HCT116 (cell line): ENCODE data around the gene KCNJ10. TPM values are rescaled to one million over a fixed set of nuclear protein-coding genes. Genes with fewer than 3 reads are reported as not detected.

Source experiments
- ATAC-seq: fragments of 200-7000 bp; cut with Tn5 transposase; 2 replicates; pipeline ENCODE4 v1.9.1; 2020; ENCODE audit warnings: mild to moderate bottlenecking, moderate library complexity
- BruUV-seq: library from RNA; stranded (reverse); fragments of 400-500 nt; replicated peaks from 2 replicates; lab custom pipeline; 2021; lab: Mats Ljungman, UMichigan
- CTCF ChIA-PET: fragments of 300-600 bp; sonication (Branson Sonifier 250); formaldehyde crosslinking; loops from one replicate; lab custom pipeline; 2021; ENCODE audit warnings: antibody characterized with exemption; lab: Charles Lee
- POLR2A ChIA-PET: fragments of 300-600, 350-600 bp; sonication (Branson Sonifier 250); formaldehyde crosslinking; loops from one replicate; lab custom pipeline; 2021; ENCODE audit warnings: antibody characterized with exemption; lab: Charles Lee
- RAD21 ChIA-PET, 2 experiments: fragments of 300-600 bp; sonication (Branson Sonifier 250); formaldehyde crosslinking; loops; one replicate each; lab custom pipeline; 2023; ENCODE audit warnings: low total read pairs in 2 of 2; ENCODE audit not compliant: uncharacterized antibody in 2 of 2, unreplicated experiment in 2 of 2, low non-redundant PET in 1 of 2; lab: Charles Lee
- DNase-seq: peaks from one replicate; pipeline ENCODE4 v3.0.0-alpha.2; 2010; ENCODE audit warnings: low read depth, low spot score
- H2AFZ ChIP-seq: fragments of 200-600 bp; shearing (Covaris generic), sonication (generic); 2 replicates; pipeline ENCODE4 v1.6.1; 2017; ENCODE audit warnings: low read depth, mixed run types, mixed read lengths, antibody characterized with exemption, low read length; ENCODE audit not compliant: poor library complexity, severe bottlenecking
- H3K27ac ChIP-seq: 2 replicates; pipeline ENCODE4 v1.5.1; 2012; ENCODE audit warnings: low read depth, low read length
- H3K27me3 ChIP-seq: fragments of 200-600 bp; sonication (generic); 2 replicates; pipeline ENCODE4 v1.6.1; 2016; ENCODE audit warnings: mixed run types, low read length, mixed read lengths; ENCODE audit not compliant: insufficient read depth
- H3K36me3 ChIP-seq, 2 experiments: fragments of 200-500 bp in 1 of 2; fragments of 200-600 bp in 1 of 2; sonication (Bioruptor generic) in 1 of 2; sonication (generic) in 1 of 2; 2 replicates each; pipeline versions ENCODE4 v1.5.1 to v1.6.1; 2014 to 2016; ENCODE audit warnings: low read length in 2 of 2, inconsistent platforms in 1 of 2, mixed read lengths in 1 of 2, mixed run types in 1 of 2; ENCODE audit not compliant: insufficient read depth in 2 of 2, control insufficient read depth in 1 of 2
- H3K4me1 ChIP-seq, 2 experiments: fragments of 200-600 bp in 1 of 2; sonication (generic) in 1 of 2; 2 replicates each; pipeline versions ENCODE4 v1.5.1 to v1.6.1; 2012 to 2017; ENCODE audit warnings: low read length in 2 of 2, inconsistent platforms in 1 of 2, mild to moderate bottlenecking in 1 of 2, mixed read lengths in 1 of 2, mixed run types in 1 of 2, moderate library complexity in 1 of 2; ENCODE audit not compliant: insufficient read depth in 2 of 2, control insufficient read depth in 1 of 2
- H3K4me2 ChIP-seq: fragments of 200-600 bp; sonication (generic); 2 replicates; pipeline ENCODE4 v1.6.1; 2017; ENCODE audit warnings: mixed run types, low read length, mixed read lengths
- H3K4me3 ChIP-seq, 2 experiments: fragments of 200-600 bp in 1 of 2; sonication (generic) in 1 of 2; replicated peaks in 1 of 2; 2 replicates each; pipeline ENCODE4 v1.5.1; 2011 to 2016; ENCODE audit warnings: low read length in 2 of 2, control low read depth in 1 of 2, low read depth in 1 of 2, mild to moderate bottlenecking in 1 of 2, mixed read lengths in 1 of 2, mixed run types in 1 of 2
- H3K79me2 ChIP-seq: fragments of 200-600 bp; sonication (generic); 2 replicates; pipeline ENCODE4 v1.6.1; 2017; ENCODE audit warnings: mild to moderate bottlenecking, mixed run types, low read length, moderate library complexity, mixed read lengths; ENCODE audit not compliant: insufficient read depth
- H3K9ac ChIP-seq: fragments of 200-600 bp; sonication (generic); 2 replicates; pipeline ENCODE4 v1.6.1; 2016; ENCODE audit warnings: low read length, mixed read lengths
- H3K9me2 ChIP-seq: fragments of 200-600 bp; sonication (generic), shearing (Covaris generic); 2 replicates; pipeline ENCODE4 v1.6.1; 2017; ENCODE audit warnings: mixed run types, mild to moderate bottlenecking, moderate library complexity; ENCODE audit not compliant: insufficient read depth
- H3K9me3 ChIP-seq, 2 experiments: fragments of 200-500 bp in 1 of 2; fragments of 200-600 bp in 1 of 2; sonication (Bioruptor generic) in 1 of 2; sonication (generic) in 1 of 2; 2 replicates each; pipeline ENCODE4 v1.6.1; 2014 to 2017; ENCODE audit warnings: low read length in 2 of 2, mixed read lengths in 2 of 2, inconsistent platforms in 1 of 2, low read depth in 1 of 2, mild to moderate bottlenecking in 1 of 2, mixed run types in 1 of 2, moderate library complexity in 1 of 2; ENCODE audit not compliant: control insufficient read depth in 1 of 2, insufficient read depth in 1 of 2
- H4K20me1 ChIP-seq: fragments of 200-600 bp; sonication (generic), shearing (Covaris generic); 2 replicates; pipeline ENCODE4 v1.6.1; 2017; ENCODE audit warnings: mixed run types, mild to moderate bottlenecking, moderate library complexity; ENCODE audit not compliant: insufficient read depth
- CBX3 ChIP-seq: IDR thresholded peaks from 2 replicates; pipeline ENCODE4 v1.6.1; 2012; ENCODE audit warnings: low read depth
- EGR1 ChIP-seq: IDR thresholded peaks from 2 replicates; pipeline ENCODE4 v1.6.1; 2012; ENCODE audit warnings: low read depth
- ELF1 ChIP-seq: IDR thresholded peaks from 2 replicates; pipeline ENCODE4 v1.6.1; 2012; ENCODE audit warnings: low read depth, borderline replicate concordance
- EZH2 ChIP-seq: fragments of 200-600 bp; sonication (generic); IDR thresholded peaks from 2 replicates; pipeline ENCODE4 v1.6.1; 2017; ENCODE audit warnings: antibody characterized with exemption, mixed run types
- EZH2phosphoT487 ChIP-seq: fragments of 200-600 bp; IDR thresholded peaks from 2 replicates; pipeline ENCODE4 v1.6.1; 2018; ENCODE audit warnings: antibody characterized with exemption, borderline replicate concordance
- FOSL1 ChIP-seq: IDR thresholded peaks from 2 replicates; pipeline ENCODE4 v1.6.1; 2012; ENCODE audit warnings: low read depth
- JUND ChIP-seq: IDR thresholded peaks from 2 replicates; pipeline ENCODE4 v1.6.1; 2012
- POLR2A ChIP-seq: IDR thresholded peaks from 2 replicates; pipeline ENCODE4 v1.7.0; 2011; ENCODE audit warnings: borderline replicate concordance; ENCODE audit not compliant: insufficient read depth, insufficient read length; ENCODE audit errors: extremely low read depth
- POLR2AphosphoS5 ChIP-seq: IDR thresholded peaks from 2 replicates; pipeline ENCODE4 v1.6.1; 2011; ENCODE audit warnings: mild to moderate bottlenecking, low read depth, low read length, moderate library complexity
- RAD21 ChIP-seq: IDR thresholded peaks from 2 replicates; pipeline ENCODE4 v1.6.1; 2012; ENCODE audit warnings: low read depth, mild to moderate bottlenecking
- REST ChIP-seq: IDR thresholded peaks from 2 replicates; pipeline ENCODE4 v1.6.1; 2012; ENCODE audit warnings: low read depth
- SP1 ChIP-seq: IDR thresholded peaks from 2 replicates; pipeline ENCODE4 v1.6.1; 2012; ENCODE audit warnings: low read depth
- SRF ChIP-seq: IDR thresholded peaks from 2 replicates; pipeline ENCODE4 v1.6.1; 2012; ENCODE audit warnings: low read depth
- TCF7L2 ChIP-seq: IDR thresholded peaks from 2 replicates; pipeline ENCODE4 v1.7.0; 2011; ENCODE audit warnings: borderline replicate concordance, inconsistent platforms; ENCODE audit not compliant: insufficient read depth, insufficient read length; ENCODE audit errors: extremely low read depth
- intact Hi-C: fragments of 100-400 bp; cut with micrococcal nuclease; formaldehyde crosslinking; loops from 2 replicates; pipeline ENCODE4 v1.10.0; 2022
- total RNA-seq: library from RNA; stranded (reverse); gene quantifications from one replicate; pipeline ENCODE4 v1.2.1, GENCODE V29; 2021; ENCODE audit not compliant: unreplicated experiment
- TF ChIP-seq, protein P1 (sequence below): IDR thresholded peaks from 2 replicates; pipeline ENCODE4 v1.6.1; 2011; ENCODE audit warnings: mild to moderate bottlenecking, low read length, moderate library complexity; ENCODE audit not compliant: insufficient replicate concordance; ENCODE audit errors: extremely low read depth

Gene KCNJ10
- total RNA-seq, 1 experiment from 2014 or later: 0.57 TPM

DNA sequence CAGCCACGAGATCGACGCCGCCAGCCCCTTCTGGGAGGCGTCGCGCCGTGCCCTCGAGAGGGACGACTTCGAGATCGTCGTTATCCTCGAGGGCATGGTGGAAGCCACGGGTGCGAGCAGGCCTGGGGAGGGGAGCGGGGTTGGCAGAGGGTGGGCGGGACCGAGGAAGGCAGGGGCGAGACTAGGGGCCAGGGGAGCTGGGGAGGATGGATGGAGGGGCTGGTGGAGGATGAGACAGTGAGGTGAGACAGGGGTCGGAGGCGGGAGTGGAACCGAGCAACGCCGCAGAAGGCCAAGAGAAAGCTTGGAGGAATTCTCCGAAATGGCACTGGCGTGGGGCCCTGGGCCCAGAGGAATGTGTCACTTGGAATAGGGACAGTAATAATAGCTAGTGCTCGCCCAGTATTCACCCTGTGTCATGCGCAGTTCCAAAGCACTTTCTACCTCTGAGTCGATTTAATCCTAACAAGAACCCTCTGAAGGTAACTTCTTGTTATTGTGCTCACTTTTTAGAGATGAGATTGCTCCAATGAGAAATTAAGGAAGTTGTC lies 14.9 kb upstream of the KCNJ10 start:
- CTCF ChIA-PET: interaction anchor here (1.0 to 3.8 kb wide), 11 partner anchors 9 to 323 kb away, joined by 3 to 30 read pairs (median 10); partner anchors contain the start of gene IGSF8
- ATAC-seq (no peak), DNase-seq (no peak)
- POLR2A ChIA-PET: no interaction called here
- no peak overlapping the region for H3K27ac ChIP-seq
- H3K4me2 ChIP-seq: no peak overlapping the region
- no peaks in the 10 kb centered on the region for H3K36me3 ChIP-seq
- H2AFZ ChIP-seq: no peak overlapping the region
- H4K20me1 ChIP-seq: no peaks in the 10 kb centered on the region
- RAD21 ChIA-PET: no interaction called here
- intact Hi-C loops: no loop called here
- no peak overlapping the region for H3K4me3 ChIP-seq
- no peaks in the 10 kb centered on the region for H3K79me2 ChIP-seq
- peaks cover 19% of the 10 kb centered on the region for H3K27me3 ChIP-seq
- no peak overlapping the region for H3K9ac ChIP-seq
- no peaks in the 10 kb centered on the region; a peak in 1 of 4 replicates for H3K4me1 ChIP-seq
- no peak for TF ChIP-seq REST
- TF ChIP-seq RAD21: no peak
- TF ChIP-seq FOSL1: no peak
- no peak for TF ChIP-seq SP1
- no peak for TF ChIP-seq EZH2phosphoT487
- TF ChIP-seq EGR1: no peak
- TF ChIP-seq EZH2: no peak
- TF ChIP-seq CBX3: no peak
- TF ChIP-seq, protein P1, sequence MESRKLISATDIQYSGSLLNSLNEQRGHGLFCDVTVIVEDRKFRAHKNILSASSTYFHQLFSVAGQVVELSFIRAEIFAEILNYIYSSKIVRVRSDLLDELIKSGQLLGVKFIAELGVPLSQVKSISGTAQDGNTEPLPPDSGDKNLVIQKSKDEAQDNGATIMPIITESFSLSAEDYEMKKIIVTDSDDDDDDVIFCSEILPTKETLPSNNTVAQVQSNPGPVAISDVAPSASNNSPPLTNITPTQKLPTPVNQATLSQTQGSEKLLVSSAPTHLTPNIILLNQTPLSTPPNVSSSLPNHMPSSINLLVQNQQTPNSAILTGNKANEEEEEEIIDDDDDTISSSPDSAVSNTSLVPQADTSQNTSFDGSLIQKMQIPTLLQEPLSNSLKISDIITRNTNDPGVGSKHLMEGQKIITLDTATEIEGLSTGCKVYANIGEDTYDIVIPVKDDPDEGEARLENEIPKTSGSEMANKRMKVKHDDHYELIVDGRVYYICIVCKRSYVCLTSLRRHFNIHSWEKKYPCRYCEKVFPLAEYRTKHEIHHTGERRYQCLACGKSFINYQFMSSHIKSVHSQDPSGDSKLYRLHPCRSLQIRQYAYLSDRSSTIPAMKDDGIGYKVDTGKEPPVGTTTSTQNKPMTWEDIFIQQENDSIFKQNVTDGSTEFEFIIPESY: no peak
- no peak for TF ChIP-seq POLR2AphosphoS5
- no peak for TF ChIP-seq ELF1
- TF ChIP-seq JUND: no peak
- TF ChIP-seq SRF: no peak
- no peak for TF ChIP-seq TCF7L2
- TF ChIP-seq POLR2A: no peak
- H3K9me3 ChIP-seq: no peaks in the 10 kb centered on the region
- H3K9me2 ChIP-seq: no peaks in the 10 kb centered on the region
- BruUV-seq: no TSS peak
